IMR-90 (cell line): ENCODE measurements around the gene ABHD12. TPM values are rescaled to one million over a fixed set of nuclear protein-coding genes. Genes with fewer than 3 reads are reported as not detected.
A peak's percentile ranks its signal among the peaks of the same experiment; 100 is the strongest.

ENCODE experiments used
- ATAC-seq: fragments of 200-7000 bp; cut with Tn5 transposase; 2 replicates; pipeline ENCODE4 v1.9.1; 2020; ENCODE audit warnings: low read depth, mild to moderate bottlenecking, moderate library complexity
- BruUV-seq: library from RNA; stranded (reverse); fragments of 400-500 nt; replicated peaks from 2 replicates; lab custom pipeline; 2021; lab: Mats Ljungman, UMichigan
- CTCF ChIA-PET: fragments of 300-600 bp; formaldehyde crosslinking; extraction: SDS; loops from one replicate; lab custom pipeline; 2021; ENCODE audit warnings: antibody characterized with exemption; lab: Yijun Ruan, JAX
- POLR2A ChIA-PET: fragments of 300-600 bp; sonication (Branson Sonifier 250); formaldehyde crosslinking; loops from one replicate; lab custom pipeline; 2022; ENCODE audit warnings: antibody characterized with exemption; ENCODE audit not compliant: unreplicated experiment; lab: Charles Lee
- DNase-seq: peaks from one replicate; pipeline ENCODE4 v3.0.0; 2013
- H2AFZ ChIP-seq: replicated peaks from 2 replicates; pipeline ENCODE3; 2013; ENCODE audit warnings: low read length, mild to moderate bottlenecking; ENCODE audit not compliant: poor library complexity
- H2AK5ac ChIP-seq: 2 replicates; pipeline ENCODE4 v1.6.1; 2013; ENCODE audit warnings: low read depth, low read length, inconsistent platforms
- H2AK9ac ChIP-seq: replicated peaks from 2 replicates; pipeline ENCODE3; 2013; ENCODE audit warnings: mild to moderate bottlenecking, low read depth, low read length, moderate library complexity; ENCODE audit not compliant: poor library complexity
- H2BK120ac ChIP-seq: 2 replicates; pipeline ENCODE4 v1.6.1; 2013; ENCODE audit warnings: low read depth, low read length, inconsistent platforms
- H2BK15ac ChIP-seq: 3 replicates; pipeline ENCODE4 v1.6.1; 2013; ENCODE audit warnings: low read depth, low read length, inconsistent platforms
- H2BK20ac ChIP-seq: 2 replicates; pipeline ENCODE4 v1.6.1; 2013; ENCODE audit warnings: low read depth, mild to moderate bottlenecking, inconsistent platforms, low read length, moderate library complexity
- H2BK5ac ChIP-seq: 2 replicates; pipeline ENCODE4 v1.6.1; 2013; ENCODE audit warnings: mild to moderate bottlenecking, low read depth, low read length, inconsistent platforms; ENCODE audit not compliant: poor library complexity, severe bottlenecking
- H3K14ac ChIP-seq: replicated peaks from 2 replicates; pipeline ENCODE4 v1.6.1; 2013; ENCODE audit warnings: low read depth, low read length, inconsistent platforms
- H3K18ac ChIP-seq: 2 replicates; pipeline ENCODE4 v1.6.1; 2013; ENCODE audit warnings: low read depth, low read length, control low read depth
- H3K23ac ChIP-seq: 2 replicates; pipeline ENCODE4 v1.6.1; 2013; ENCODE audit warnings: low read depth, low read length, inconsistent platforms
- H3K27ac ChIP-seq: 2 replicates; pipeline ENCODE4 v1.5.1; 2013; ENCODE audit warnings: mild to moderate bottlenecking, control low read depth, low read length; ENCODE audit not compliant: insufficient read depth
- H3K27me3 ChIP-seq: 2 replicates; pipeline ENCODE4 v1.6.1; 2013; ENCODE audit warnings: low read length; ENCODE audit not compliant: control insufficient read depth, insufficient read depth
- H3K36me3 ChIP-seq: 2 replicates; pipeline ENCODE4 v1.6.1; 2013; ENCODE audit warnings: low read length, mixed read lengths; ENCODE audit not compliant: control insufficient read depth, insufficient read depth
- H3K4ac ChIP-seq: 2 replicates; pipeline ENCODE4 v1.6.1; 2013; ENCODE audit warnings: low read depth, low read length, inconsistent platforms
- H3K4me1 ChIP-seq: 2 replicates; pipeline ENCODE4 v1.6.1; 2013; ENCODE audit warnings: low read length, mixed read lengths; ENCODE audit not compliant: control insufficient read depth, insufficient read depth
- H3K4me2 ChIP-seq: 2 replicates; pipeline ENCODE4 v1.6.1; 2013; ENCODE audit warnings: low read depth, mild to moderate bottlenecking, control low read depth, low read length, moderate library complexity
- H3K4me3 ChIP-seq: 2 replicates; pipeline ENCODE4 v1.5.1; 2013; ENCODE audit warnings: low read depth, mild to moderate bottlenecking, control low read depth, low read length, moderate library complexity; ENCODE audit not compliant: insufficient read depth
- H3K56ac ChIP-seq: 2 replicates; pipeline ENCODE4 v1.6.1; 2013; ENCODE audit warnings: low read length, inconsistent platforms; ENCODE audit not compliant: insufficient read depth; ENCODE audit errors: extremely low read depth
- H3K79me1 ChIP-seq, 2 experiments: 2 replicates each; pipeline ENCODE4 v1.6.1; 2013; ENCODE audit warnings: low read length in 2 of 2, inconsistent platforms in 1 of 2, low read depth in 1 of 2
- H3K9ac ChIP-seq: 2 replicates; pipeline ENCODE4 v1.6.1; 2013; ENCODE audit warnings: low read depth, low read length, control low read depth
- H3K9me1 ChIP-seq: 2 replicates; pipeline ENCODE4 v1.6.1; 2013; ENCODE audit warnings: low read length, inconsistent platforms; ENCODE audit not compliant: insufficient read depth
- H3K9me3 ChIP-seq: 2 replicates; pipeline ENCODE4 v1.6.1; 2013; ENCODE audit warnings: low read length; ENCODE audit not compliant: control insufficient read depth, insufficient read depth
- H4K20me1 ChIP-seq: 2 replicates; pipeline ENCODE4 v1.6.1; 2013; ENCODE audit warnings: low read length, inconsistent platforms; ENCODE audit not compliant: insufficient read depth
- H4K5ac ChIP-seq: 2 replicates; pipeline ENCODE4 v1.6.1; 2013; ENCODE audit warnings: mild to moderate bottlenecking, low read depth, low read length, control low read depth
- H4K8ac ChIP-seq, 2 experiments: 2 replicates each; pipeline ENCODE4 v1.6.1; 2013; ENCODE audit warnings: low read depth in 2 of 2, low read length in 2 of 2, control low read depth in 1 of 2, inconsistent platforms in 1 of 2
- H4K91ac ChIP-seq: 2 replicates; pipeline ENCODE4 v1.6.1; 2013; ENCODE audit warnings: low read depth, low read length, inconsistent platforms; ENCODE audit not compliant: insufficient read depth
- NFE2L2 ChIP-seq: fragments of 150-350 bp; IDR thresholded peaks from 2 replicates; pipeline ENCODE4 v1.6.1; 2016; ENCODE audit warnings: low read depth, mild to moderate bottlenecking, low read length
- WGBS, 2 experiments: methylation state at CpG; one replicate each; pipeline versions ENCODE4 v1.1.5 to v1.1.7; 2013; ENCODE audit warnings: missing lambda C conversion rate in 2 of 2; ENCODE audit not compliant: insufficient read length in 1 of 2; ENCODE audit errors: extremely low coverage in 2 of 2; 5-methylcytosine and 5-hydroxymethylcytosine counted together
- dilution Hi-C: fragments of 300-500 bp; cut with HindIII; formaldehyde crosslinking; loops from one replicate; pipeline ENCODE4 v1.14.3; 2018; ENCODE audit warnings: low sequenced_read_pairs; ENCODE audit not compliant: unreplicated experiment
- in situ Hi-C: fragments of 300-500 bp; cut with MboI; formaldehyde crosslinking; loops from 3 replicates; pipeline ENCODE4 v1.14.3; 2019; ENCODE audit warnings: low sequenced_read_pairs, inconsistent platforms, mixed read lengths
- intact Hi-C: fragments of 100-400 bp; cut with micrococcal nuclease; formaldehyde crosslinking; loops from 2 replicates; pipeline ENCODE4 v1.10.0; 2022
- polyA plus RNA-seq, 3 experiments: library from polyadenylated mRNA; depleted of rRNA; stranded (reverse); fragments of >200 nt; gene quantifications; 2 replicates each; pipeline ENCODE4 v1.2.3, GENCODE V29; 2012; ENCODE audit warnings: low replicate concordance in 1 of 3
- total RNA-seq: library from RNA; depleted of rRNA; stranded (reverse); fragments of >200 nt; gene quantifications from 2 replicates; pipeline ENCODE4 v1.2.3, GENCODE V29; 2012

The ABHD12 gene
- total and polyA plus RNA-seq, 2 of the 4 experiments (the other 2 are of a cell fraction) = 80.7 to 108 TPM

DNA sequence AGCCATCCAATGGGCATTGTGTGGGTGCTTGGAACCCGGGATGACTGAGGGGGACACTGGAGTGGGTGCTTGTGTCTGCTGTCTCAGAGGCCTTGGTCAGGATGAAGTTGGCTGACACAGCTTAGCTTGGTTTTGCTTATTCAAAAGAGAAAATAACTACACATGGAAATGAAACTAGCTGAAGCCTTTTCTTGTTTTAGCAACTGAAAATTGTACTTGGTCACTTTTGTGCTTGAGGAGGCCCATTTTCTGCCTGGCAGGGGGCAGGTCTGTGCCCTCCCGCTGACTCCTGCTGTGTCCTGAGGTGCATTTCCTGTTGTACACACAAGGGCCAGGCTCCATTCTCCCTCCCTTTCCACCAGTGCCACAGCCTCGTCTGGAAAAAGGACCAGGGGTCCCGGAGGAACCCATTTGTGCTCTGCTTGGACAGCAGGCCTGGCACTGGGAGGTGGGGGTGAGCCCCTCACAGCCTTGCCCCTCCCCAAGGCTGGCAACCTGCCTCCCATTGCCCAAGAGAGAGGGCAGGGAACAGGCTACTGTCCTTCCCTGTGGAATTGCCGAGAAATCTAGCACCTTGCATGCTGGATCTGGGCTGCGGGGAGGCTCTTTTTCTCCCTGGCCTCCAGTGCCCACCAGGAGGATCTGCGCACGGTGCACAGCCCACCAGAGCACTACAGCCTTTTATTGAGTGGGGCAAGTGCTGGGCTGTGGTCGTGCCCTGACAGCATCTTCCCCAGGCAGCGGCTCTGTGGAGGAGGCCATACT, 93.3 kb downstream of the ABHD12 start:
- no peak overlapping the region for H4K8ac ChIP-seq
- no peaks in the 10 kb centered on the region for H3K27me3 ChIP-seq
- H3K9me1 ChIP-seq = peaks cover 8% of the 10 kb centered on the region
- H3K56ac ChIP-seq = no peak overlapping the region
- no peak overlapping the region for H2AK5ac ChIP-seq
- H3K18ac ChIP-seq = no peak overlapping the region
- peaks cover 0 to 41% of the 10 kb centered on the region in 2 experiments; a peak in 2 of 4 replicates for H3K79me1 ChIP-seq
- no peak overlapping the region for H2BK5ac ChIP-seq
- no peak for TF ChIP-seq NFE2L2
- intact Hi-C loops = loop anchor here (2.0 kb wide), 1 partner anchor 303 kb away; no protein-coding TSS in a partner anchor
- BruUV-seq = no TSS peak
- peaks cover 46% of the 10 kb centered on the region for H3K36me3 ChIP-seq
- H3K4me1 ChIP-seq = peaks cover 16% of the 10 kb centered on the region
- dilution Hi-C loops = no loop called here
- no peak overlapping the region for H3K23ac ChIP-seq
- no peak overlapping the region for H2BK120ac ChIP-seq
- 100% methylated on average over 1 of the region's 10 CpGs; no CpG with 5 or more reads in 1 of the 2 experiments for WGBS, 2 experiments
- ChIA-PET POLR2A (no interaction called here), CTCF (no interaction called here)
- peaks cover 11% of the 10 kb centered on the region; the same call in 1 of the 2 replicates for H4K20me1 ChIP-seq
- DNase-seq (no peak), ATAC-seq (no peak)
- no peaks in the 10 kb centered on the region for H3K9me3 ChIP-seq
- no peak overlapping the region for H3K4ac ChIP-seq
- peak overlapping the region; percentile 15 for H2AK9ac ChIP-seq
- H3K9ac ChIP-seq = no peak overlapping the region
- H4K5ac ChIP-seq = no peak overlapping the region
- no peak overlapping the region for H2BK20ac ChIP-seq
- H3K14ac ChIP-seq = no peak overlapping the region
- no peak overlapping the region for H4K91ac ChIP-seq
- no peak overlapping the region for H2AFZ ChIP-seq
- H3K27ac ChIP-seq = no peak overlapping the region
- in situ Hi-C loops = loop anchor here (5.0 to 10.0 kb wide), 2 partner anchors 100 to 103 kb away; partner anchors contain the start of gene ENTPD6
- no peak overlapping the region for H3K4me2 ChIP-seq
- H2BK15ac ChIP-seq = no peak overlapping the region
- H3K4me3 ChIP-seq = no peak overlapping the region
